ENCODE measurements around the gene MOGAT2.

Gene MOGAT2

DNA sequence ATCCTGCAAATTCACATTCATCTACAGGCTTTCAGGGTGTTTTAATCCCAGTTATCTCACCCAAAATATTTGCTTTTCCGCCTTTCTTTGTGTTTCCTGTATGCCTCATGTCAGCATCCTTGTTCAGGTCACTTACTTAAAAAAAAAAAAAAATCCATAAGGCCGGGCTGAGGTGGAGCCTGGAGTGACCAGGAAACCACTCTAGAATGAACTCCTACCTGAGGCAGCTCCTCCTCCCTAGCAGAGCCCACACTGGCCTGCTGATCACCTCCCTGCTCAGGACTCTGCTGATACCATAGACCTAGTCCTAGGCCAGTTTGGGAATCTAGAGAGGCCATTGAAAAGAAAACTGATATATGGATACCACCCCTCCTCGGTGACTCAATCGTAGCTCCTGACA lies 42.2 kb downstream of the MOGAT2 start:
- no peak for DNase-seq (ENCODE audit: low read depth in 2 of 2)

GRCh38 chr11:75760243-75760642 lies 42.6 kb downstream of the MOGAT2 start:
- DNase-seq (ENCODE audit: low read depth in 2 of 2), result no peak

GRCh38 chr11:75760710-75761493 lies 43.3 kb downstream of the MOGAT2 start:
- peak; percentile 8 for DNase-seq (ENCODE audit: low read depth in 2 of 2)

GRCh38 chr11:75762158-75762557 lies 44.5 kb downstream of the MOGAT2 start:
- no peak for DNase-seq (ENCODE audit: low read depth in 2 of 2)

DNA sequence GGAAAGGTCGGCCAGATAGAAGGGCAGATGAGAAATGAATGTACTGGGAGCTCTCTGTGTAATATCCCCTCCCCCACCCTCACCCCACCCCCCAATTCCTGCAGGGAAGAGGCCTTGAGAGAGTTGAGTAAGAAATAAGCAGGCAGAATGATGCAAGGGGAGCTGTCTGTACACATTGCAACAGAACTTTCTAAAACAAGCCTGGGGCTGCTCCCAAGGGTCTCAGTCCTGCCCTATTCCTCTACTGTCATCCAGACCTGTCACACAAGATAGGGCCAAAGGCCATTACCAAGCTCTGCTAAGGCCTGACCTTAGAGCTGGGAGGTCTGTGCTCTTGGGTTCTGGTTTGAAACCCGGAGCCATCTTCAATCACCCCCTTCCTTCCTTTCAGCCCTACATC lies 45.2 kb downstream of the MOGAT2 start:
- DNase-seq (ENCODE audit: low read depth in 2 of 2), result peak; percentile 35 to 49

DNA sequence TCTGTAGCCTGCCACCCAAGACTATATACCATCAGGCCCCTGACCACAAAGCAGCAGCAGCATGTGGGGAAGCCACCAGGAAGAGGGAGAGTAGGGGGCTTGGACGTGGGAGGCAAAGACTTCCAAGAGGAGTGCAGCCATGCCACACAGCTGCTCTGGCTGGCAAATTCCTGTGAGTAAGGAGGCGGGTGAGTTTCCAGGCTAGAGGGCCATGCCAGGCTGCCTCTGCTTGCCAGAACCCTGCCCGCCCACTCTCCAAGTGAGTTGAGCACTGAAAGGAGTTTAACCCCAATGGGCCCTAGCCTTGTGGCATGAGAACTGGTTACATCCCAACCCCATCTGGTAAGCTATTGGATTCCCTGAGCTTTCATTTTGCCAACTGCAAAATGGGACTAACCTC lies 46.2 kb downstream of the MOGAT2 start:
- DNase-seq (ENCODE audit: low read depth in 2 of 2), result no peak

- DNase-seq (ENCODE audit: low read depth in 2 of 2), result no peak
These were observed 47.5 kb downstream of the MOGAT2 start for GRCh38 chr11:75765116-75765515.

DNA sequence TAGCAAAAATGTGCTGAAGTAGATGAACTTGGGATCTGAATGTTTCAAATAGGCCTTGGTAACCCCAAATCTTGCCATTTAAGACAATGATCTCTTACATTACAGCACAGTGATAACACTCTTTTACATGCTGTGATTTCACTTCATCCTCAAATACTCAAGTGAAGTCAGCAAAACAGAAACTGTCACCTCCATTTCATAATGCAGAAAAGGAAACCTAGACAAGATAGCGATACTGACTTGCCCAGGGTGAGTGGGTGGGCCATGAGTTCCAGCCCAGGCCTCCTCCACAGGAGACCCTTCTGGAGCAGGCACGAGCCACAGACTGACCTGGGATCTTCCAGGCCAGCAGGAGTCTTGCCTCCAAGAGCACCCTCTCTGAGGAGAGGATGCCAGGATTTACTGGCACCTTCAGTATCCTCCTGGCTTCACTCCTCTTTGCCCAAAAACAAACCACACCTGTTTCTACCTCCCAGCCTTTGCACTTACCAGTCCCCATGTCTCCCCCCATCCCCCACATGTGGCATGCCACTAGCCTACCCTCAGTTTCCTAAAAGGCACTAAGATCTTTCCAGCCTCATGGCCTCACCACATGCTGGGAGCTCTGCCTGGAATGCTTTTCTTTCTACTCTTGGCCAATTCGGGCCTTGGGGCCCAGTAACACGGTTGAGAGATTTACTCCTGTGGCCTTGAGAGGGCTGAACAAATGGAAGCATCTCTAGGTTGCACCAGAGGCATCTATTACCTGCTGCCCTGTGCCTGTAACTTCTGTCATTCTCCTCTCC lies 49.0 kb downstream of the MOGAT2 start:
- no peak for DNase-seq (ENCODE audit: low read depth in 2 of 2)

DNA sequence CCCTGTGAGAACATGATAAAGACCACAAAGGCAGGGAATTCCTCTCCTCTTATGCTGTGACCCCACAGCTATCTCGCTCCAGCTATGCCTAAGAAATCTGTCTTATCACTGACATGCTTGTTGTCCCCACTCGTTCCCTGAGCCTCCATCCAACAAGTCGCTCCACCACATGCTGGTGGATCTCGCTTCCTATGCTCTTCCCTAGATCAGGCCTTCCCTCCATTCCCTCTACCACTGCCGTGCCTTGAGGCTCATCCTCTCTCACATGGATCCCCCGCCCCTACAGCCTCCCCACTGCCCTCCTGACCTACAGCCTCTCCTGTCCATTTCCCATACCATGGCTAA lies 49.6 kb downstream of the MOGAT2 start:
- no peak for DNase-seq (ENCODE audit: low read depth in 2 of 2)

DNA sequence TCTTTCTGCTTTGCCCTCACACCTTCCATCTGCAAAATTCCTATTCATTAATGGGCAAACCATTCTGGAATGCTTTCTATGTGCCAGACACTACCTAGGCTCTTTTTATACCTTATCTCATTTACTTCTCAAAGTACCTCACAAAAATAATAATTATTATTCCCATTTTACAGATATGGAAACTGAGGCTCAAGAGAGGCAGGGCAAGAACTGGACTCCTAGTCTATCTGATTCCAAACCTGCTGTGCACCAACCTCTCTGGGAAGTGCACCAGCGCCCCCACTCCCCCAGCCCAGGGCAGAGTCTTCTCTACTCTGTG lies 50.1 kb downstream of the MOGAT2 start:
- no peak for DNase-seq (ENCODE audit: low read depth in 2 of 2)

- DNase-seq (ENCODE audit: low read depth in 2 of 2), result peak; percentile 26 to 35
These were observed 50.7 kb downstream of the MOGAT2 start, which contains the start of gene DGAT2 for GRCh38 chr11:75768112-75768908. Gene DGAT2, plus strand, starts transcription at chr11:75768778. Its CDS starts 214 bp downstream, at chr11:75768992.

- DNase-seq (ENCODE audit: low read depth in 2 of 2), result no peak
These were observed 51.5 kb downstream of the MOGAT2 start for GRCh38 chr11:75768909-75769771.

- DNase-seq (ENCODE audit: low read depth in 2 of 2), result no peak
These were observed 52.5 kb downstream of the MOGAT2 start for GRCh38 chr11:75770102-75770501.

- DNase-seq (ENCODE audit: low read depth in 2 of 2), result peak; percentile 4 to 13
These were observed 54.2 kb downstream of the MOGAT2 start for GRCh38 chr11:75771646-75772410.

DNA sequence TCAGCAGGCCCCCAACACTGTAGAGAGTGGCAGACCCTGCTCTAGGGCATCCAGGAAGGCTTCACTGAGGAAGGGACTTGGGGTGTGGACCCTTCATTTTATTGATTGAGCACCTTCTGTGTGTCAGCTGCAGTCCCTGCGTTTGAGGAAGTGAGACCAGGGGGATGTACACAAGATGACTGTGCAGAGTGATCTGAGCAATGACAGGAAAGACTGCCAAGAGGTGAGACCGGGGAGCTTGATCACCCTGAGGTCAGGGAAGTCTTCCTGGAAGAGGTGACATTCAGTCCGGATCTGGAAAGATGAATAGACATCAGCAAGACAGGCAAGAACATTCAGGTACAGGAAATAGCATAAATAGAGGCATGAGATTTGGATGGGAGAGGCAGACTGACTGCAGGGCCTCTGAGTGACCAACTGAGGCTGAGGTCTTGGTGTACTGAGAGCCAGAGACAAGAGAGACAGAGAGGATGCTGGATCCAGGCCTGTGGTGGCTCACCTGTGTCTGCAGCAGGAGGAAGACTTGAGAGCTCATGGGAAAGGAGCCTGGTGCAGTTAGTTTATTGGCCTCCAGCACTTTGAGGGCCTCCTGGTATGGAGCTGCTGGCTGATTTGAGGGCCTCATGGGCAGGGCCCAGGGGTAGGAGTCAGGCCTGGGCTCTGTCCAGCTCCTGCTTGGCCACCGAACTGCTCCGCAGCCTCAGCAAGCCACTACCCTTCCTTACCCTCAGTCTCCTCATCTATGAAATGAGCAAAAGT lies 56.1 kb downstream of the MOGAT2 start:
- DNase-seq (ENCODE audit: low read depth in 2 of 2), result no peak

GRCh38 chr11:75775056-75775455 lies 57.4 kb downstream of the MOGAT2 start:
- DNase-seq (ENCODE audit: low read depth in 2 of 2), result no peak

DNA sequence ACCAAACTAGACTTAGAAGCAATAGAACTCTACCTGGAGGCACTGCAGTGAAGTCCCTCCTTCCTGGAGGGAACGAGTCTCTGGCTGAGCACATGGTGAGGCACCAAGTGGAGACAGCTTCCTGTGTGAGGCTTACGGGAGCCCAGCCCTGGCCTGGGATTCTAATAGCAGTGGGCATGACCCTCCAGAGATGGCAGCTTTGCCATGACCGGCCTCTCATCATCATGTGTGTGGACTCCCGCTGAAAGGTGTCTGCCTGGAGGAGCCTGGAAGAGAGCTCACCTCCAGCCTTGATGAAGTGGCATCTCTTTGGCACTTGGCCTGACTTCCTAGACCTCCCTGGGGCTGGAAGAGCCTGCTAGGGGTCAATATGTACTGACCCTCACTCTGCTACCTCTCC lies 58.9 kb downstream of the MOGAT2 start:
- DNase-seq (ENCODE audit: low read depth in 2 of 2), result no peak

- no peak for DNase-seq (ENCODE audit: low read depth in 2 of 2)
These were observed 59.9 kb downstream of the MOGAT2 start for GRCh38 chr11:75777461-75778110.

DNA sequence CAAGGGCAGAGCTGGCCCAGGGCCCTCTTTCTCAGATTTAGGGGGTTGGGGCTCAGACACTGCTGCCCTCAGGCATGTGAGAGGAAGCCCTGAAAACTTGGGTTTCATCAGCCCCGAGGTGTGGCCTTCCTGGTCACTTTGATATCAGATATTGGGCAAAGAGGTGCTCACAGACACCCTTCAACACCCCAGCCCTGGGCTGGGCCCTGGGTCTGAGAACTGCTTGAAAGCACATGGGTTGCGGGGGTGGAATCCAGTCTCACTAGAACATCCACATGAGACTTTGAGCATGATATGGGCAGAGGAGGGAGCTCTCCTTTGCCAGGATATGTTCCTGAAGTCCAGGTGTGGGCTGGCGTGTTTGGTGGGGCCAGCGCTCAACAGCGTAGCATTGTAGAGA lies 61.3 kb downstream of the MOGAT2 start:
- no peak for DNase-seq (ENCODE audit: low read depth in 2 of 2)

DNA sequence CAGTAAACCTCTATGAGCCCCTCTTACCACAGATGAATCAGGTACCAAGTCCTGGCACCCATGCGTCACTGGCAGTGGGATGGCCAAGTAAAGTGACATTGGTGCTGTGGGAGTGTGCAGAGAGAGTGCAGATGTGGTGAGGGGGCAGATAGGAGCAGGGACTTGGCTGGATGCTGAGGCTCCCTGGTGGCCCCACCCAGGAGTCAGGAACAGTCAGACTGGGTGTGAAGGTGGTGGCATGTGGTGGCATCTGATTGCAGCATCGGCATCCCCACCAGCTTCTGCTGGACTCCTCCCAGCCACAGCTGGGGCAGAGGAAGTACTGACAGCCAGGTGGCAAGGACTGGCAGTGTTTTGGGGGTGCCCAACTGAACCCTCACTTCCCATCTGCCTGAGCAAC lies 62.3 kb downstream of the MOGAT2 start:
- DNase-seq (ENCODE audit: low read depth in 2 of 2), result no peak
